PC-3 (cell line): ENCODE data around the gene CASQ2. TPM values are rescaled to one million over a fixed set of nuclear protein-coding genes. Genes with fewer than 3 reads are reported as not detected.

ENCODE experiments used
- ATAC-seq: fragments of 200-7000 bp; cut with Tn5 transposase; 2 replicates; pipeline ENCODE4 v1.9.1; 2020; ENCODE audit warnings: mild to moderate bottlenecking, moderate library complexity
- BruUV-seq: library from RNA; stranded (reverse); fragments of 400-500 nt; replicated peaks from 2 replicates; lab custom pipeline; 2021; lab: Mats Ljungman, UMichigan
- CTCF ChIA-PET: fragments of 300-600 bp; sonication (Branson Sonifier 250); formaldehyde crosslinking; loops from one replicate; lab custom pipeline; 2022; ENCODE audit warnings: antibody characterized with exemption; lab: Charles Lee
- POLR2A ChIA-PET: fragments of 300-600 bp; sonication (Branson Sonifier 250); formaldehyde crosslinking; loops from one replicate; lab custom pipeline; 2022; ENCODE audit warnings: antibody characterized with exemption; ENCODE audit not compliant: unreplicated experiment; lab: Charles Lee
- DNase-seq: peaks from one replicate; pipeline ENCODE4 v3.0.0-alpha.2; 2015
- H2AFZ ChIP-seq: fragments of 300-600 bp; sonication (generic); 2 replicates; pipeline ENCODE4 v1.6.0; 2016; ENCODE audit warnings: antibody characterized with exemption, low read length
- H3F3A ChIP-seq: fragments of 300-600 bp; sonication (generic); one replicate; pipeline ENCODE4 v1.6.0; 2017; ENCODE audit warnings: antibody characterized with exemption, low read length, control low read depth, mild to moderate bottlenecking; ENCODE audit not compliant: unreplicated experiment
- H3K27ac ChIP-seq: fragments of 300-600 bp; sonication (generic); 2 replicates; pipeline ENCODE4 v1.5.1; 2016; ENCODE audit warnings: mild to moderate bottlenecking, low read length
- H3K27me3 ChIP-seq: fragments of 300-600 bp; sonication (generic); 2 replicates; pipeline ENCODE4 v1.6.1; 2016; ENCODE audit warnings: low read length, mixed read lengths
- H3K36me3 ChIP-seq: fragments of 300-600 bp; sonication (generic); 2 replicates; pipeline ENCODE4 v1.6.1; 2016; ENCODE audit warnings: low read depth, mixed run types, low read length, mixed read lengths
- H3K4me1 ChIP-seq: fragments of 300-600 bp; sonication (generic); 2 replicates; pipeline ENCODE4 v1.5.1; 2016; ENCODE audit warnings: low read length; ENCODE audit not compliant: insufficient read depth
- H3K4me2 ChIP-seq: fragments of 300-600 bp; sonication (generic); 2 replicates; pipeline ENCODE4 v1.6.0; 2016; ENCODE audit warnings: low read length
- H3K4me3 ChIP-seq: fragments of 300-600 bp; sonication (generic); 2 replicates; pipeline ENCODE4 v1.5.1; 2016; ENCODE audit warnings: mild to moderate bottlenecking, low read length, mixed read lengths
- H3K79me2 ChIP-seq: fragments of 300-600 bp; sonication (generic); 2 replicates; pipeline ENCODE4 v1.6.1; 2017; ENCODE audit warnings: low read length, mixed read lengths
- H3K9ac ChIP-seq: fragments of 300-600 bp; sonication (generic); 2 replicates; pipeline ENCODE4 v1.6.0; 2016; ENCODE audit warnings: mild to moderate bottlenecking, low read length
- H3K9me2 ChIP-seq: fragments of 300-600 bp; sonication (generic); replicated peaks from 2 replicates; pipeline ENCODE4 v1.6.1; 2016; ENCODE audit warnings: mixed run types, low read length, mixed read lengths
- H3K9me3 ChIP-seq: fragments of 300-600 bp; sonication (generic); 2 replicates; pipeline ENCODE4 v1.6.1; 2016; ENCODE audit warnings: low read length, mixed read lengths
- H4K20me1 ChIP-seq: fragments of 300-600 bp; sonication (generic); 2 replicates; pipeline ENCODE4 v1.6.1; 2016; ENCODE audit warnings: low read length, mixed read lengths
- EZH2 ChIP-seq: fragments of 300-600 bp; sonication (generic); IDR thresholded peaks from one replicate; pipeline ENCODE4 v1.6.1; 2017; ENCODE audit warnings: antibody characterized with exemption, mild to moderate bottlenecking, low read length; ENCODE audit not compliant: unreplicated experiment
- EZH2phosphoT487 ChIP-seq: fragments of 300-600 bp; sonication (generic); IDR thresholded peaks from 2 replicates; pipeline ENCODE4 v1.6.1; 2018; ENCODE audit warnings: mild to moderate bottlenecking, antibody characterized with exemption, low read length, borderline replicate concordance
- intact Hi-C: fragments of 100-400 bp; cut with micrococcal nuclease; formaldehyde crosslinking; loops from 2 replicates; pipeline ENCODE4 v1.9.0; 2023
- total RNA-seq: library from RNA; depleted of rRNA; stranded (reverse); fragments of >200 nt; gene quantifications from 2 replicates; pipeline ENCODE4 v1.2.3, GENCODE V29; 2014
- TF ChIP-seq, protein P1 (sequence below): fragments of 300-600 bp; sonication (generic); conservative IDR thresholded peaks from 2 replicates; pipeline ENCODE4 v1.5.1; 2017; ENCODE audit warnings: antibody characterized with exemption, low read depth, mild to moderate bottlenecking, low read length

Gene CASQ2
- total RNA-seq, 1 experiment from 2014 or later = not detected

DNA sequence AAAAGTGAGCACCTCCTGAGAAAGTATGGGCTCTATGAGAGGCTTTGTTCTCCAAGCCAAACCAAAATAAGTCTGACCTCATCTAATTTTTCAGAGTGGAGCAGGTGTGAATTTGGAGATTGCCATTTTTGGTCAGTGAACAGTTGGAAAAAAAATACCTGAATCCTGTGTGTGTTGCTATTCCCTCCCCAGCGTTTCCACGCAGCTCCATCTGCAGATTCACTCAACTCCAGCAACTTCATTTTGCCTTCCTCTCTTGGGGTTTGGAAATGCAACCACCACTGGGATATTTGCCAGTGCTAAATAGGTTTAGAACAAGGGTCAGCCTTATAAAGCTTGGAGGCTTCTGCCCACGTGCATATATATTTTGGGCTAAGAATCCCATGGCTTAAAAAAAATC is 11.2 kb downstream of the CASQ2 start:
- no peak for ATAC-seq

DNA sequence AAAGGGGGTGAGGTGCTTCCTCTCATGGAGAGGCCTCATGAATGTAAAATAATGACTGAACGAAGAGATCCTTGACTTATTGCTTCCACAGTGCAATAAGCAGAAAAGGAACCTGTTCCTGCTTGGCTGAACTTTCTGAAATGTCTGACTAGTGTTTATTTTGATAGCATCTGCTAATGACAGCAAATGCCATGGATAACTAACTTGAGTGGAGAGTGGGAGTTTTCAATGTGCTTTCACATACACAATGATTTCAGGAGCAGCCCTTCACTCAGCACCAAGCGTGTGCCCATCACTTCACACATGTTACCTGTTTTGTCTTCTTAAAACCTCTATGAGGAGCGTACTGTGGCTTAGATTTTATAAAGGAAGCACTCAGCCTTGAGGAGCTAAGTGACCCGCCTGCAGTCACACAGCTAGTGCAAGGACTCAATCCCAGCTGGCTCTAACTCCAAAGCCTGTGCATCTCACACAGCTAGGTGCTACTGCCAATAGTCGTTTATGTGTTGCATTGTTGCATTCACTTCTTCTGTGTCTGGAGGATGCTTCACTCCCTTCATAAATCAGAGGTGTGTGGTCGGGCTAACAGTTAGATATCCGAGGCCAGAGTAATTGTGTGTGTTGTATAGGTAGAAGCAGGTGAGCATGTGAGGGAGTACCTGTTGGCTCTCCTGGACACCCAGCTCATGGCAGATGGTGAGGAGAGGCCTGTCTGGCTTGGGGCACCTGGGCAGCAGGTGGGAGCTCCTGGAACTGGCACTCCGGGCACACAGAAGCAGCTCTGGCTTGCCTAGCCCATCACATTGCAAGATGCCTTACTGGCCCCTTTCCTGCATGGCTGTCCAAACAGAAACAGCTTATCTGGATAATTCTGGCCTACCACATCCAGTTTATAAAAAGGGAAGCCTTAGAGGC is 12.8 kb downstream of the CASQ2 start:
- no peak for ATAC-seq
- H3K4me2 ChIP-seq = no peak overlapping the region
- no peaks in the 10 kb centered on the region for H4K20me1 ChIP-seq
- no peaks in the 10 kb centered on the region for H3K36me3 ChIP-seq
- POLR2A ChIA-PET = no interaction called here
- CTCF ChIA-PET = no interaction called here
- no peaks in the 10 kb centered on the region for H3K27me3 ChIP-seq
- H3K9me2 ChIP-seq = no peaks in the 10 kb centered on the region
- H3K9ac ChIP-seq = no peak overlapping the region
- no peaks in the 10 kb centered on the region for H3F3A ChIP-seq
- no peaks in the 10 kb centered on the region for H3K4me1 ChIP-seq
- BruUV-seq = no TSS peak
- H3K4me3 ChIP-seq = no peak overlapping the region
- DNase-seq = no peak
- TF ChIP-seq, protein P1, sequence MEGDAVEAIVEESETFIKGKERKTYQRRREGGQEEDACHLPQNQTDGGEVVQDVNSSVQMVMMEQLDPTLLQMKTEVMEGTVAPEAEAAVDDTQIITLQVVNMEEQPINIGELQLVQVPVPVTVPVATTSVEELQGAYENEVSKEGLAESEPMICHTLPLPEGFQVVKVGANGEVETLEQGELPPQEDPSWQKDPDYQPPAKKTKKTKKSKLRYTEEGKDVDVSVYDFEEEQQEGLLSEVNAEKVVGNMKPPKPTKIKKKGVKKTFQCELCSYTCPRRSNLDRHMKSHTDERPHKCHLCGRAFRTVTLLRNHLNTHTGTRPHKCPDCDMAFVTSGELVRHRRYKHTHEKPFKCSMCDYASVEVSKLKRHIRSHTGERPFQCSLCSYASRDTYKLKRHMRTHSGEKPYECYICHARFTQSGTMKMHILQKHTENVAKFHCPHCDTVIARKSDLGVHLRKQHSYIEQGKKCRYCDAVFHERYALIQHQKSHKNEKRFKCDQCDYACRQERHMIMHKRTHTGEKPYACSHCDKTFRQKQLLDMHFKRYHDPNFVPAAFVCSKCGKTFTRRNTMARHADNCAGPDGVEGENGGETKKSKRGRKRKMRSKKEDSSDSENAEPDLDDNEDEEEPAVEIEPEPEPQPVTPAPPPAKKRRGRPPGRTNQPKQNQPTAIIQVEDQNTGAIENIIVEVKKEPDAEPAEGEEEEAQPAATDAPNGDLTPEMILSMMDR = no peak
- TF ChIP-seq EZH2phosphoT487 (no peak), EZH2 (no peak)
- H2AFZ ChIP-seq = no peak overlapping the region
- no peak overlapping the region for H3K27ac ChIP-seq
- intact Hi-C loops = no loop called here
- H3K9me3 ChIP-seq = no peaks in the 10 kb centered on the region
- no peaks in the 10 kb centered on the region for H3K79me2 ChIP-seq

More for the DNA sequence above, 11.2 kb downstream of the CASQ2 start:
- H3K9ac ChIP-seq = no peak overlapping the region
- ChIA-PET POLR2A (no interaction called here), CTCF (no interaction called here)
- H3K4me3 ChIP-seq = no peak overlapping the region
- no peaks in the 10 kb centered on the region for H3K36me3 ChIP-seq
- intact Hi-C loops = no loop called here
- no peak for DNase-seq
- H2AFZ ChIP-seq = no peak overlapping the region
- no TSS peak for BruUV-seq
- H3K27ac ChIP-seq = no peak overlapping the region
- H3K9me3 ChIP-seq = no peaks in the 10 kb centered on the region
- no peaks in the 10 kb centered on the region for H3K9me2 ChIP-seq
- H3K79me2 ChIP-seq = no peaks in the 10 kb centered on the region
- no peak overlapping the region for H3K4me2 ChIP-seq
- no peaks in the 10 kb centered on the region for H3F3A ChIP-seq
- TF ChIP-seq EZH2phosphoT487 = no peak
- H4K20me1 ChIP-seq = no peaks in the 10 kb centered on the region
- H3K4me1 ChIP-seq = no peaks in the 10 kb centered on the region
- no peaks in the 10 kb centered on the region for H3K27me3 ChIP-seq

DNA sequence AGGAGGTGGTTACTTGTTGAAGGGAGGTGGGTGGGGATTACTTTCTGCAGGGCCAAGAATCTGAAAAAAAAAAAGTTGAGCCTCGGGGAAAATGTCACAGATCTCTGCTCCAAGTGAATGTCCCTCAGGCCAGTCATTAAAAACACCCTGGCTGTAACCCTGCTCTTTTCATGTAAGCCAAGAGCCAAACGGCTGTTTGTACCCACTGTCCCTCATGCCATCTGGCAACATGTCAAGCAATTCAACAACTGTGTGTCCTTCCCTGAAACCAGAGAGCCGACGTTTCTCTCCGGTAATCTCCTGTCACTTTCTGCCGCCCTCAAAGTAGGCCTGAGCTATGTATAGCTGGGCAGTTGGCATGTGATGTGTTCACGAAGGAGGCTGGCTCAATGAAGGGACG is 14.7 kb downstream of the CASQ2 start:
- BruUV-seq = no TSS peak
- Histone ChIP-seq H3K4me2 (no peak overlapping the region), H3K9me3 (no peaks in the 10 kb centered on the region), H3K36me3 (no peaks in the 10 kb centered on the region), H3F3A (no peaks in the 10 kb centered on the region), H3K4me3 (no peak overlapping the region), H4K20me1 (no peaks in the 10 kb centered on the region), H2AFZ (no peak overlapping the region), H3K9ac (no peak overlapping the region), H3K27ac (no peak overlapping the region), H3K4me1 (peaks cover 3% of the 10 kb centered on the region), H3K27me3 (no peaks in the 10 kb centered on the region), H3K9me2 (no peaks in the 10 kb centered on the region), H3K79me2 (no peaks in the 10 kb centered on the region)
- intact Hi-C loops = no loop called here
- ChIA-PET POLR2A (no interaction called here), CTCF (no interaction called here)
- TF ChIP-seq, protein P1 = no peak
- TF ChIP-seq EZH2 (no peak), EZH2phosphoT487 (no peak)
- DNase-seq (no peak), ATAC-seq (no peak)
